Neural cell (in vitro differentiated cells): ENCODE data around the gene PDC. TPM values are rescaled to one million over a fixed set of nuclear protein-coding genes. Genes with fewer than 3 reads are reported as not detected.
"Not testable (repeated sequence)": the region's sequence is repeated elsewhere in the genome, so short reads cannot be mapped to it uniquely, and the experiment has no call there.

Experiments used
- H2AFZ ChIP-seq: fragments of 200-600, 300-800 bp; sonication (generic), shearing (Covaris generic); 2 replicates; pipeline ENCODE4 v1.6.0; 2014; ENCODE audit warnings: low read depth, mild to moderate bottlenecking, antibody characterized with exemption, low read length, moderate library complexity
- H3F3A ChIP-seq: fragments of 200-600 bp; shearing (Covaris generic); 2 replicates; pipeline ENCODE4 v1.6.1; 2016; ENCODE audit warnings: mild to moderate bottlenecking, moderate library complexity, mixed read lengths, antibody characterized with exemption, low read length; ENCODE audit not compliant: insufficient read depth, poor library complexity, severe bottlenecking
- H3K27ac ChIP-seq: fragments of 200-600, 300-800 bp; sonication (generic), shearing (Covaris generic); 2 replicates; pipeline ENCODE4 v1.5.1; 2014; ENCODE audit warnings: mild to moderate bottlenecking, low read length, moderate library complexity
- H3K27me3 ChIP-seq: fragments of 300-800, 200-600 bp; sonication (generic), shearing (Covaris generic); 2 replicates; pipeline ENCODE4 v1.6.0; 2014; ENCODE audit warnings: mild to moderate bottlenecking, low read depth, low read length, moderate library complexity; ENCODE audit not compliant: insufficient read depth
- H3K36me3 ChIP-seq: fragments of 300-800, 200-600 bp; sonication (generic), shearing (Covaris generic); 2 replicates; pipeline ENCODE4 v1.5.1; 2014; ENCODE audit warnings: mild to moderate bottlenecking, antibody characterized with exemption, low read length, moderate library complexity; ENCODE audit not compliant: insufficient read depth
- H3K4me2 ChIP-seq: fragments of 300-800, 200-600 bp; sonication (generic), shearing (Covaris generic); 2 replicates; pipeline ENCODE4 v1.6.0; 2014; ENCODE audit warnings: mild to moderate bottlenecking, low read length
- H3K4me3 ChIP-seq: fragments of 300-800, 200-600 bp; sonication (generic), shearing (Covaris generic); 2 replicates; pipeline ENCODE4 v1.5.1; 2014; ENCODE audit warnings: mild to moderate bottlenecking, low read length, moderate library complexity
- H3K79me2 ChIP-seq: fragments of 200-600 bp; shearing (Covaris generic); replicated peaks from 2 replicates; pipeline ENCODE4 v1.6.0; 2014; ENCODE audit warnings: mild to moderate bottlenecking, low read length, moderate library complexity; ENCODE audit not compliant: insufficient read depth
- H3K9ac ChIP-seq: fragments of 300-800, 200-600 bp; sonication (generic), shearing (Covaris generic); 2 replicates; pipeline ENCODE4 v1.6.1; 2016; ENCODE audit warnings: mild to moderate bottlenecking, low read length, mixed read lengths
- H3K9me2 ChIP-seq: fragments of 200-600 bp; shearing (Covaris generic); 2 replicates; pipeline ENCODE4 v1.6.1; 2016; ENCODE audit warnings: mild to moderate bottlenecking, low read length, mixed read lengths; ENCODE audit not compliant: insufficient read depth
- H3K9me3 ChIP-seq: fragments of 200-600, 300-800 bp; sonication (generic), shearing (Covaris generic); 2 replicates; pipeline ENCODE4 v1.6.1; 2016; ENCODE audit warnings: mild to moderate bottlenecking, mixed run types, low read length, moderate library complexity, mixed read lengths
- H4K20me1 ChIP-seq: fragments of 200-600 bp; shearing (Covaris generic); 2 replicates; pipeline ENCODE4 v1.6.1; 2016; ENCODE audit warnings: mild to moderate bottlenecking, mixed run types; ENCODE audit not compliant: insufficient read depth
- EP300 ChIP-seq: fragments of 450-650 bp; conservative IDR thresholded peaks from 2 replicates; pipeline ENCODE4 v1.6.1; 2014; ENCODE audit warnings: antibody characterized with exemption, mild to moderate bottlenecking, moderate library complexity; ENCODE audit not compliant: poor library complexity, severe bottlenecking
- EZH2 ChIP-seq: fragments of 200-600, 300-800 bp; shearing (Covaris generic), sonication (generic); IDR thresholded peaks from 2 replicates; pipeline ENCODE4 v1.6.1; 2014; ENCODE audit warnings: antibody characterized with exemption, low read length, borderline replicate concordance, mild to moderate bottlenecking; ENCODE audit not compliant: insufficient read depth, poor library complexity, severe bottlenecking
- MXI1 ChIP-seq: fragments of 450-650 bp; conservative IDR thresholded peaks from 2 replicates; pipeline ENCODE4 v1.6.1; 2014; ENCODE audit warnings: antibody characterized with exemption, mild to moderate bottlenecking; ENCODE audit not compliant: poor library complexity, severe bottlenecking
- POLR2AphosphoS5 ChIP-seq: IDR thresholded peaks from 2 replicates; pipeline ENCODE4 v1.6.1; 2012
- RAD21 ChIP-seq: fragments of 450-650 bp; conservative IDR thresholded peaks from 2 replicates; pipeline ENCODE4 v1.6.1; 2014; ENCODE audit warnings: antibody characterized with exemption, mild to moderate bottlenecking, moderate library complexity
- SMC3 ChIP-seq: fragments of 450-650 bp; conservative IDR thresholded peaks from 2 replicates; pipeline ENCODE4 v1.6.1; 2014; ENCODE audit warnings: antibody characterized with exemption, mild to moderate bottlenecking, moderate library complexity; ENCODE audit not compliant: poor library complexity
- TAF1 ChIP-seq: IDR thresholded peaks from 2 replicates; pipeline ENCODE4 v1.6.1; 2012; ENCODE audit warnings: low read depth
- polyA plus RNA-seq: library from polyadenylated mRNA; depleted of rRNA; stranded (reverse); fragments of >200 nt; gene quantifications from 2 replicates; pipeline ENCODE4 v1.2.3, GENCODE V29; 2014
- TF ChIP-seq, protein P1 (sequence below): fragments of 450-650 bp; IDR thresholded peaks from 2 replicates; pipeline ENCODE4 v1.5.1; 2014; ENCODE audit warnings: antibody characterized with exemption, mild to moderate bottlenecking, moderate library complexity; ENCODE audit not compliant: poor library complexity, severe bottlenecking
- TF ChIP-seq, protein P2 (sequence below): IDR thresholded peaks from 2 replicates; pipeline ENCODE4 v1.6.1; 2012; ENCODE audit warnings: borderline replicate concordance

The PDC gene
- polyA plus RNA-seq, 1 donor from 2014 or later = not detected

DNA sequence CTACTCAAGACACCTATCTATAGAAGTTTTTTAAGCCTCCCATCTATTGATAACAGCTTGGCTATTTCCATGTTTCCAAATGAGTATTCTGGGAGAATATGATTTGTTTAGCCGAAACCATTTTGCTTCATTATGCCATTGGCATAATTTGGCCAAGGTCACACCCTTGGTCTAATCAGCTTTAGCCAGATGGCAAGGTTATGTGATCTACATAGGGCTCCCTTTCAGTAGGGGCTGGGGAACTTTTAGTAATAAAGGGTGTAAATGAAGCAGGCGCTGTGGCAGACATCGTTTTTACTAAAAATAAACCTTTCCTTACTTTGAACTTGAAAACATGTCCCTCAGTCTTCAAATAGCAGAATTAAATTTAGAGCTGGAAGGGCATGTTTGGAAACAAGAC, 3.0 kb upstream of the PDC start:
- no peaks in the 10 kb centered on the region for H3K79me2 ChIP-seq
- H3K27ac ChIP-seq = no peak overlapping the region
- H4K20me1 ChIP-seq = no peaks in the 10 kb centered on the region
- TF ChIP-seq EZH2 (no peak), POLR2AphosphoS5 (no peak), SMC3 (no peak)
- TF ChIP-seq, protein P1, sequence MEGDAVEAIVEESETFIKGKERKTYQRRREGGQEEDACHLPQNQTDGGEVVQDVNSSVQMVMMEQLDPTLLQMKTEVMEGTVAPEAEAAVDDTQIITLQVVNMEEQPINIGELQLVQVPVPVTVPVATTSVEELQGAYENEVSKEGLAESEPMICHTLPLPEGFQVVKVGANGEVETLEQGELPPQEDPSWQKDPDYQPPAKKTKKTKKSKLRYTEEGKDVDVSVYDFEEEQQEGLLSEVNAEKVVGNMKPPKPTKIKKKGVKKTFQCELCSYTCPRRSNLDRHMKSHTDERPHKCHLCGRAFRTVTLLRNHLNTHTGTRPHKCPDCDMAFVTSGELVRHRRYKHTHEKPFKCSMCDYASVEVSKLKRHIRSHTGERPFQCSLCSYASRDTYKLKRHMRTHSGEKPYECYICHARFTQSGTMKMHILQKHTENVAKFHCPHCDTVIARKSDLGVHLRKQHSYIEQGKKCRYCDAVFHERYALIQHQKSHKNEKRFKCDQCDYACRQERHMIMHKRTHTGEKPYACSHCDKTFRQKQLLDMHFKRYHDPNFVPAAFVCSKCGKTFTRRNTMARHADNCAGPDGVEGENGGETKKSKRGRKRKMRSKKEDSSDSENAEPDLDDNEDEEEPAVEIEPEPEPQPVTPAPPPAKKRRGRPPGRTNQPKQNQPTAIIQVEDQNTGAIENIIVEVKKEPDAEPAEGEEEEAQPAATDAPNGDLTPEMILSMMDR = no peak
- H3K27me3 ChIP-seq = no peaks in the 10 kb centered on the region
- no peaks in the 10 kb centered on the region for H3K9me2 ChIP-seq
- no peak overlapping the region for H3K4me2 ChIP-seq
- no peaks in the 10 kb centered on the region for H3F3A ChIP-seq
- H3K9me3 ChIP-seq = no peaks in the 10 kb centered on the region
- no peaks in the 10 kb centered on the region for H3K36me3 ChIP-seq
- no peak overlapping the region for H3K4me3 ChIP-seq
- no peak overlapping the region for H3K9ac ChIP-seq
- H2AFZ ChIP-seq = no peak overlapping the region

DNA sequence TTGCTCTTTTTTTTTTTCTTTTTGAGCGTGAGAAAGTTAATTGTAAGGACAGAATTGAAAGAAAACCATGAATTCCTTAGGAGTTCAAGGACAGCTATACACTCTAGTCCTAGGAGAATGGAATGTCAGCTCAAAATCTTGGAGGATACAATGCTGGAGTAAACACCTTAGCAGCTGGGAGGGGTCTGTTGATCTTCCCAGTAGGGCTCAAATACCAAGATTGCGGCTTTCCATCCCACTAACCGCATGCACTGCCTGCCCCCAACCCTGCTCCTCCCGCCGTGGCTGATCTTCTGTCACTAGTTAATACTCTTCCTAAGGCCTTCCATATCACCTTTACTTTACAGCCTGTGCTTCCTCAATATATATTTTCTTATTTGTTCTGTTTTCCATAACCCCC, 2.6 kb upstream of the PDC start:
- Histone ChIP-seq H3K4me3 (no peak overlapping the region), H3K27ac (no peak overlapping the region), H3K4me2 (no peak overlapping the region), H3K27me3 (no peaks in the 10 kb centered on the region), H4K20me1 (no peaks in the 10 kb centered on the region), H3K9ac (no peak overlapping the region), H3F3A (no peaks in the 10 kb centered on the region), H3K9me3 (no peaks in the 10 kb centered on the region), H2AFZ (no peak overlapping the region), H3K36me3 (no peaks in the 10 kb centered on the region), H3K9me2 (no peaks in the 10 kb centered on the region), H3K79me2 (no peaks in the 10 kb centered on the region)
- TF ChIP-seq, protein P2, sequence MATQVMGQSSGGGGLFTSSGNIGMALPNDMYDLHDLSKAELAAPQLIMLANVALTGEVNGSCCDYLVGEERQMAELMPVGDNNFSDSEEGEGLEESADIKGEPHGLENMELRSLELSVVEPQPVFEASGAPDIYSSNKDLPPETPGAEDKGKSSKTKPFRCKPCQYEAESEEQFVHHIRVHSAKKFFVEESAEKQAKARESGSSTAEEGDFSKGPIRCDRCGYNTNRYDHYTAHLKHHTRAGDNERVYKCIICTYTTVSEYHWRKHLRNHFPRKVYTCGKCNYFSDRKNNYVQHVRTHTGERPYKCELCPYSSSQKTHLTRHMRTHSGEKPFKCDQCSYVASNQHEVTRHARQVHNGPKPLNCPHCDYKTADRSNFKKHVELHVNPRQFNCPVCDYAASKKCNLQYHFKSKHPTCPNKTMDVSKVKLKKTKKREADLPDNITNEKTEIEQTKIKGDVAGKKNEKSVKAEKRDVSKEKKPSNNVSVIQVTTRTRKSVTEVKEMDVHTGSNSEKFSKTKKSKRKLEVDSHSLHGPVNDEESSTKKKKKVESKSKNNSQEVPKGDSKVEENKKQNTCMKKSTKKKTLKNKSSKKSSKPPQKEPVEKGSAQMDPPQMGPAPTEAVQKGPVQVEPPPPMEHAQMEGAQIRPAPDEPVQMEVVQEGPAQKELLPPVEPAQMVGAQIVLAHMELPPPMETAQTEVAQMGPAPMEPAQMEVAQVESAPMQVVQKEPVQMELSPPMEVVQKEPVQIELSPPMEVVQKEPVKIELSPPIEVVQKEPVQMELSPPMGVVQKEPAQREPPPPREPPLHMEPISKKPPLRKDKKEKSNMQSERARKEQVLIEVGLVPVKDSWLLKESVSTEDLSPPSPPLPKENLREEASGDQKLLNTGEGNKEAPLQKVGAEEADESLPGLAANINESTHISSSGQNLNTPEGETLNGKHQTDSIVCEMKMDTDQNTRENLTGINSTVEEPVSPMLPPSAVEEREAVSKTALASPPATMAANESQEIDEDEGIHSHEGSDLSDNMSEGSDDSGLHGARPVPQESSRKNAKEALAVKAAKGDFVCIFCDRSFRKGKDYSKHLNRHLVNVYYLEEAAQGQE = no peak
- TF ChIP-seq EP300 (no peak), RAD21 (no peak), EZH2 (no peak), MXI1 (no peak), SMC3 (no peak), TAF1 (no peak), POLR2AphosphoS5 (no peak)
- TF ChIP-seq, protein P1 = no peak

DNA sequence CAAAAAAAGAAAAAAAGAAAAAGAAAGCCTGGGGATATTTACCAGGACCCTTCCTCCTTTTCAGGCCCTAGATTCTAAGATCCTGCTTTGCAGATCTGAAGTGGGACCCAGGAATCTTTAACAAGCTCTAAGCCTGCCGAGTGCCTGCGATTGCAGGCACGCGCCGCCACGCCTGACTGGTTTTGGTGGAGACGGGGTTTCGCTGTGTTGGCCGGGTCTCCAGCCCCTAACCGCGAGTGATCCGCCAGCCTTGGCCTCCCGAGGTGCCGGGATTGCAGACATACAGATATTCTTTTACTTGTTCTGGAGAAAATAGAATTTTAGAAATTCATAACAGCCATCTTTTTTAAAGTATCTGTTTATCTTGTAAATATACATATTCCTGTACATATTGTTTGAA, 1.8 kb downstream of the PDC start:
- H3K9ac ChIP-seq, H2AFZ ChIP-seq, H3K9me3 ChIP-seq, H3K9me2 ChIP-seq, H3K27me3 ChIP-seq, H3K27ac ChIP-seq, H4K20me1 ChIP-seq, H3K4me3 ChIP-seq, H3F3A ChIP-seq, H3K36me3 ChIP-seq, H3K4me2 ChIP-seq, H3K79me2 ChIP-seq: not testable (repeated sequence)
